PC-9 (cell line): Measurements from ENCODE around the gene RTN3.

Experiments used
- CTCF ChIP-seq: fragments of 200-600 bp; sonication (generic); conservative IDR thresholded peaks from 2 replicates; pipeline ENCODE4 v1.6.1; 2017; ENCODE audit warnings: mixed run types, antibody characterized with exemption, mild to moderate bottlenecking, moderate library complexity
- EZH2 ChIP-seq: fragments of 200-600 bp; sonication (generic); IDR thresholded peaks from 2 replicates; pipeline ENCODE4 v1.8.0; 2017; ENCODE audit warnings: antibody characterized with exemption, low read depth

GRCh38 chr11:63716046-63716445 lies 34.7 kb downstream of the RTN3 start:
- TF ChIP-seq CTCF (no peak), EZH2 (no peak)
